ENCODE data around the gene ATP13A5. TPM values are rescaled to one million over a fixed set of nuclear protein-coding genes. Genes with fewer than 3 reads are reported as not detected.
A peak's percentile ranks its signal among the peaks of the same experiment; 100 is the strongest.

Gene ATP13A5
- total RNA-seq, 1 donor = not detected

DNA sequence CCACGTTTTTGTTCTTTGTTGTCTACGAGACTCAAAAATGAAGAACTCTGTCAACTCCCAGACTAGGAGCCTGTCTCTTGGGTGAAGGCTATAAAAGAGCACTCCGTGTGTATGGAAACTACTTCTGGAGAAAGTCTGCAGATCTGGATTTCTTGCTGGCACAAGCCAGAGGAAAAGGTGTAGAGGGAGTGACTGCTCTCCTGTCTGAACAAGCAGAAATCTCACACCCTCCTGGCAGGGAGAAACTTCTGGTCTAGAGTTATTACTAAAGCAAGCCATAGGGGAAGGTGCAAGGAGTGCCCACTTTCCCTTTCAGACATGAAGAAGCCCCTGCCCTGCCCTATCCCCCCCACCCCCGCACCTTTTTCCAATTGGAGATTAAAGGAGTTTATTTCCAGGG is 128.1 kb downstream of the ATP13A5 start:
- Histone ChIP-seq H3K79me2 (ENCODE audit: insufficient read depth, low read length) (no peaks in the 10 kb centered on the region), H3K4me3 (ENCODE audit: insufficient read depth, low read length) (no peak overlapping the region), H3K27me3 (ENCODE audit: insufficient read depth, low read length) (no peaks in the 10 kb centered on the region), H3K36me3 (ENCODE audit: insufficient read depth, low read length) (no peaks in the 10 kb centered on the region), H3K4me1 (ENCODE audit: insufficient read depth, low read length) (no peaks in the 10 kb centered on the region), H2AFZ (ENCODE audit: low read length) (no peak overlapping the region), H3K9me3 (ENCODE audit: low read depth, low read length) (no peaks in the 10 kb centered on the region), H3K27ac (ENCODE audit: low read depth, low read length) (no peak overlapping the region), H4K20me1 (ENCODE audit: insufficient read depth, low read length) (no peaks in the 10 kb centered on the region), H3K4me2 (ENCODE audit: insufficient read depth, low read length) (no peak overlapping the region)
- TF ChIP-seq, protein P1, sequence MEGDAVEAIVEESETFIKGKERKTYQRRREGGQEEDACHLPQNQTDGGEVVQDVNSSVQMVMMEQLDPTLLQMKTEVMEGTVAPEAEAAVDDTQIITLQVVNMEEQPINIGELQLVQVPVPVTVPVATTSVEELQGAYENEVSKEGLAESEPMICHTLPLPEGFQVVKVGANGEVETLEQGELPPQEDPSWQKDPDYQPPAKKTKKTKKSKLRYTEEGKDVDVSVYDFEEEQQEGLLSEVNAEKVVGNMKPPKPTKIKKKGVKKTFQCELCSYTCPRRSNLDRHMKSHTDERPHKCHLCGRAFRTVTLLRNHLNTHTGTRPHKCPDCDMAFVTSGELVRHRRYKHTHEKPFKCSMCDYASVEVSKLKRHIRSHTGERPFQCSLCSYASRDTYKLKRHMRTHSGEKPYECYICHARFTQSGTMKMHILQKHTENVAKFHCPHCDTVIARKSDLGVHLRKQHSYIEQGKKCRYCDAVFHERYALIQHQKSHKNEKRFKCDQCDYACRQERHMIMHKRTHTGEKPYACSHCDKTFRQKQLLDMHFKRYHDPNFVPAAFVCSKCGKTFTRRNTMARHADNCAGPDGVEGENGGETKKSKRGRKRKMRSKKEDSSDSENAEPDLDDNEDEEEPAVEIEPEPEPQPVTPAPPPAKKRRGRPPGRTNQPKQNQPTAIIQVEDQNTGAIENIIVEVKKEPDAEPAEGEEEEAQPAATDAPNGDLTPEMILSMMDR (IDR thresholded peaks at IDR 0.05; ENCODE audit: extremely low read depth, low read depth, low read length) = no peak
- no peak for DNase-seq (ENCODE audit: insufficient read length, low spot score, missing footprints)

DNA sequence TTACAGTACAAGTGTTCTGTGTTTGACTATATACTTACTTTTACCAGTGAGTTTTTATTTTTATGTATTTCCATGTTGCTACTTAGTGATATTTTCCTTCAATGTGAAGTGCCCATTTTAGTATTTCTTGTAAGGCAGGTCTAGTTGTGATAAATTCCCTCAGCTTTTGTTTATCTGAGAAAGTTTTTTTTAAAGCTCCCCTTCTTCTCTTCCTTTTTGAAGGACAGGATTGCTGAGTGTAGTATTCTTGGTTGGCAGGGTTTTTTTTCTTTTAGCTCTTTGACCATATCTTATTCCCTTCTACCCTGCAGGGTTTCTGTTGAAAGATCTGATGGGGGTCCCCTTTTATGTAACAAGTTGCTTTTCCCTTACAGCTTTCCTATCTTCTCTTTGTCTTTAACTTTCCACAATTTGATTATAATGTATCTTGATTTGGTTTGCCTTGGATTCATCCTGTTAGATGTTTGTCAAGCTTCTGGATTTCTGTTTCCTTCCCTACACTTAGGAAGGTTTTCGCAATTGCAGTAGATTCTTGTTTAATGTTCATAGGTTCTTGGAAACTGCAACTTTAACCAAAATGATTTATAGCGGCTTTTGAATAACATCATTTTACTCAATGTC is 129.6 kb downstream of the ATP13A5 start:
- TF ChIP-seq, protein P1 (IDR thresholded peaks at IDR 0.05; ENCODE audit: extremely low read depth, low read depth, low read length) = no peak
- no peaks in the 10 kb centered on the region for H3K9me3 ChIP-seq (ENCODE audit: low read depth, low read length)
- no peak for DNase-seq (ENCODE audit: insufficient read length, low spot score, missing footprints)
- H3K36me3 ChIP-seq (ENCODE audit: insufficient read depth, low read length) = no peaks in the 10 kb centered on the region
- no peaks in the 10 kb centered on the region for H3K27me3 ChIP-seq (ENCODE audit: insufficient read depth, low read length)
- no peak overlapping the region for H2AFZ ChIP-seq (ENCODE audit: low read length)
- H3K79me2 ChIP-seq (ENCODE audit: insufficient read depth, low read length) = no peaks in the 10 kb centered on the region
- H3K4me3 ChIP-seq (ENCODE audit: insufficient read depth, low read length) = no peak overlapping the region
- H3K4me1 ChIP-seq (ENCODE audit: insufficient read depth, low read length) = no peaks in the 10 kb centered on the region
- H3K27ac ChIP-seq (ENCODE audit: low read depth, low read length) = no peak overlapping the region
- no peaks in the 10 kb centered on the region for H4K20me1 ChIP-seq (ENCODE audit: insufficient read depth, low read length)
- H3K4me2 ChIP-seq (ENCODE audit: insufficient read depth, low read length) = no peak overlapping the region

DNA sequence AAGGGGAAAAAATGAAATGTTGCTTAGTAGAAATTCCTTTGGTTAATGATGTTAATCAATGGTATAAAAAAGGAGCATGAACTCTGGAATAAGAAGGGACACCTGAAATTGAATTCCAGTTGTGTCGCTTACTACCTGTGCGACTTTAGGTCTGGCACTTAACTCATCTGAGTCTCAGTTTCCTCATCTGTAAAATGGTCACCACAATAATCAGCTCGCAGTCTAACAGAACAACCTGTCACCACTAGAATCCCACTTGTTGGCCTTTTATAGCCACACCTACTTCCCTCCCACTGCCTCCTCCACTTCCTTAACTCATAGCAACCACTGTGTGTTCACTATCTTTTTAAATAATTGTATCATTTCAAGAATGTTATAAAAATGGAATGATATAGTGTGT is 135.0 kb downstream of the ATP13A5 start:
- peak; percentile 30 for DNase-seq (ENCODE audit: insufficient read length, low spot score, missing footprints)
- no peaks in the 10 kb centered on the region for H4K20me1 ChIP-seq (ENCODE audit: insufficient read depth, low read length)
- no peaks in the 10 kb centered on the region for H3K9me3 ChIP-seq (ENCODE audit: low read depth, low read length)
- peaks cover 5% of the 10 kb centered on the region for H3K27me3 ChIP-seq (ENCODE audit: insufficient read depth, low read length)
- H3K4me2 ChIP-seq (ENCODE audit: insufficient read depth, low read length) = no peak overlapping the region
- no peaks in the 10 kb centered on the region for H3K36me3 ChIP-seq (ENCODE audit: insufficient read depth, low read length)
- no peaks in the 10 kb centered on the region for H3K79me2 ChIP-seq (ENCODE audit: insufficient read depth, low read length)
- H3K27ac ChIP-seq (ENCODE audit: low read depth, low read length) = no peak overlapping the region
- TF ChIP-seq, protein P1 (IDR thresholded peaks at IDR 0.05; ENCODE audit: extremely low read depth, low read depth, low read length) = no peak
- no peak overlapping the region for H2AFZ ChIP-seq (ENCODE audit: low read length)
- H3K4me3 ChIP-seq (ENCODE audit: insufficient read depth, low read length) = no peak overlapping the region
- H3K4me1 ChIP-seq (ENCODE audit: insufficient read depth, low read length) = no peaks in the 10 kb centered on the region

DNA sequence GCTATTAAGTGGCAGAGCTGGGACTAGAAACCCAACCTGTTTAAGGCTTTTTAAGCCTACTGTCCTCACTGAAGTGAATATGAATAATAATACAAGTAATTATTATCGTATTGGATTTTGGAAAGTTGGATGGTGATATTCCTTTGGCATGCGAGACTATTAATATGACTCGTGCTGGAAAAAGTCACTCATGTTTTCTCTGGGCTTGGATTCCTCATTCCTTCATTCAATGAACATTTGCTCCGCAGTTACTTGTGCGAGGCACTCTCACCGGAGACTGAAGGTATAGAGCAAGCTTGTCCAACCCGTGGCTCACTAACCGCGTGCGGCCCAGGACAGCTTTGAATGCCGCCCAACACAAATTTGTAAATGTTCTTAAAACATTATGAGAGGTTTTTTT is 136.8 kb downstream of the ATP13A5 start:
- Histone ChIP-seq H3K27me3 (ENCODE audit: insufficient read depth, low read length) (peaks cover 5% of the 10 kb centered on the region), H3K36me3 (ENCODE audit: insufficient read depth, low read length) (no peaks in the 10 kb centered on the region), H3K4me3 (ENCODE audit: insufficient read depth, low read length) (no peak overlapping the region), H4K20me1 (ENCODE audit: insufficient read depth, low read length) (no peaks in the 10 kb centered on the region), H3K4me1 (ENCODE audit: insufficient read depth, low read length) (no peaks in the 10 kb centered on the region), H2AFZ (ENCODE audit: low read length) (no peak overlapping the region), H3K79me2 (ENCODE audit: insufficient read depth, low read length) (no peaks in the 10 kb centered on the region), H3K4me2 (ENCODE audit: insufficient read depth, low read length) (no peak overlapping the region), H3K9me3 (ENCODE audit: low read depth, low read length) (no peaks in the 10 kb centered on the region), H3K27ac (ENCODE audit: low read depth, low read length) (no peak overlapping the region)
- DNase-seq (ENCODE audit: insufficient read length, low spot score, missing footprints) = peak; percentile 41
- TF ChIP-seq, protein P1 (IDR thresholded peaks at IDR 0.05; ENCODE audit: extremely low read depth, low read depth, low read length) = no peak

Measured in osteoblast (primary cell).